Dermis blood vessel endothelial cell (primary cell): ENCODE data around the gene BCAS3. TPM values are rescaled to one million over a fixed set of nuclear protein-coding genes. Genes with fewer than 3 reads are reported as not detected.
"Not testable (repeated sequence)": the region's sequence is repeated elsewhere in the genome, so short reads cannot be mapped to it uniquely, and the experiment has no call there.

ENCODE experiments used
- DNase-seq: peaks from one replicate; pipeline ENCODE4 v3.0.0; 2010
- total RNA-seq: library from RNA; depleted of rRNA; stranded (reverse); fragments of >200 nt; gene quantifications from 2 replicates; pipeline ENCODE4 v1.2.3, GENCODE V29; 2014

Gene BCAS3
- total RNA-seq, 1 donor from 2014 or later: 27.4 TPM

GRCh38 chr17:61436273-61436672, 758.6 kb downstream of the BCAS3 start:
- no peak for DNase-seq

- DNase-seq: no peak
These were observed 759.5 kb downstream of the BCAS3 start for GRCh38 chr17:61436995-61437704.

- no peak for DNase-seq
These were observed 763.0 kb downstream of the BCAS3 start for GRCh38 chr17:61440697-61441096.

- not testable (repeated sequence) for DNase-seq
These were observed 763.9 kb downstream of the BCAS3 start for GRCh38 chr17:61441507-61441906.

- no peak for DNase-seq
These were observed 764.6 kb downstream of the BCAS3 start for GRCh38 chr17:61442136-61442775.

Other genes starting within 250 kb of the BCAS3 start
- gene APPBP2, start 151.6 kb upstream of the BCAS3 start, total RNA-seq: 42.0 and 57.4 TPM in 2 replicates
- gene PPM1D, start 77.7 kb upstream of the BCAS3 start, total RNA-seq: 30.6 and 42.5 TPM in 2 replicates